ENCODE data around the gene ADCK2. TPM values are rescaled to one million over a fixed set of nuclear protein-coding genes. Genes with fewer than 3 reads are reported as not detected.

The ADCK2 gene
- total and polyA plus RNA-seq, 9 of the 15 experiments (the other 6 are each of a cell fraction or from before 2014, with no cell fraction given) = 0.08 to 14.3 (median 9.7) TPM

- TF ChIP-seq ZNF407 (IDR thresholded peaks at IDR 0.05; ENCODE audit: low read depth) (no peak), THAP7 (CRISPR knock-in tag; IDR thresholded peaks at IDR 0.05) (no peak), ZNF644 (tag; IDR thresholded peaks at IDR 0.05; ENCODE audit: low read depth) (no peak), SP2 (IDR thresholded peaks at IDR 0.05; ENCODE audit: extremely low read depth, low read depth, low read length, poor library complexity, severe bottlenecking) (no peak), BRD9 (IDR thresholded peaks at IDR 0.05; ENCODE audit: low read depth, partially characterized antibody) (no peak), TRIM25 (IDR thresholded peaks at IDR 0.05; ENCODE audit: borderline replicate concordance) (no peak), RBM17 (IDR thresholded peaks at IDR 0.05; ENCODE audit: borderline replicate concordance, low read depth, low read length) (no peak), ZNF511 (CRISPR knock-in tag; IDR thresholded peaks at IDR 0.05) (no peak), KAT2B (IDR thresholded peaks at IDR 0.05; ENCODE audit: low read depth, low read length) (no peak), CREB1 (IDR thresholded peaks at IDR 0.05) (no peak), CREB1 (CRISPR knock-in tag; IDR thresholded peaks at IDR 0.05) (0 out of 2 replicates have a peak, but pooled peaks have one; percentile 4), ZNF395 (CRISPR knock-in tag; IDR thresholded peaks at IDR 0.05) (no peak), NCOR1 (IDR thresholded peaks at IDR 0.05) (no peak), BHLHE40 (IDR thresholded peaks at IDR 0.05; ENCODE audit: low read length) (no peak), ZNF175 (CRISPR knock-in tag; IDR thresholded peaks at IDR 0.05; ENCODE audit: low read depth) (no peak)
Measured at GRCh38 chr7:140672382-140673062, at the start of gene ADCK2 (continued).
